Keratinocyte (primary cell): ENCODE measurements around the gene PRKAR1B. TPM values are rescaled to one million over a fixed set of nuclear protein-coding genes. Genes with fewer than 3 reads are reported as not detected.

Experiments used
- DNase-seq: peaks from one replicate; pipeline ENCODE4 v3.0.0-alpha.2; 2011; ENCODE audit warnings: low read depth, missing footprints, low spot score
- FAIRE-seq: peaks from 2 replicates; lab custom pipeline; 2011; peaks lifted over from hg19 to GRCh38; lab: Jason Lieb, UNC
- H2AFZ ChIP-seq: 2 replicates; pipeline ENCODE4 v1.6.0; 2012; ENCODE audit warnings: low read length, control low read depth, inconsistent platforms; ENCODE audit not compliant: control insufficient read depth
- H3K27ac ChIP-seq: 2 replicates; pipeline ENCODE4 v1.5.1; 2011; ENCODE audit warnings: low read length; ENCODE audit not compliant: control insufficient read depth, insufficient read depth
- H3K27me3 ChIP-seq: 3 replicates; pipeline ENCODE4 v1.6.0; 2011; ENCODE audit warnings: low read length; ENCODE audit not compliant: control insufficient read depth, insufficient read depth; ENCODE audit errors: extremely low read depth
- H3K36me3 ChIP-seq, 2 experiments: 2 replicates in 1 of 2; 3 replicates in 1 of 2; pipeline ENCODE4 v1.5.1; 2011; ENCODE audit warnings: low read length in 2 of 2, mild to moderate bottlenecking in 1 of 2; ENCODE audit not compliant: control insufficient read depth in 2 of 2, insufficient read depth in 2 of 2; ENCODE audit errors: extremely low read depth in 1 of 2
- H3K4me1 ChIP-seq: 3 replicates; pipeline ENCODE4 v1.5.1; 2011; ENCODE audit warnings: low read length; ENCODE audit not compliant: control insufficient read depth, insufficient read depth; ENCODE audit errors: extremely low read depth
- H3K4me2 ChIP-seq: 3 replicates; pipeline ENCODE4 v1.6.0; 2011; ENCODE audit warnings: low read depth, low read length; ENCODE audit not compliant: control insufficient read depth, insufficient read depth; ENCODE audit errors: extremely low read depth
- H3K4me3 ChIP-seq, 3 experiments: fragments of 200-600 bp in 1 of 3; sonication (generic) in 1 of 3; 2 replicates in 2 of 3; 3 replicates in 1 of 3; pipeline ENCODE4 v1.5.1; 2011 to 2016; ENCODE audit warnings: low read length in 3 of 3, mild to moderate bottlenecking in 3 of 3, control low read depth in 2 of 3, inconsistent platforms in 1 of 3, low read depth in 1 of 3, mixed read lengths in 1 of 3, mixed run types in 1 of 3, moderate library complexity in 1 of 3; ENCODE audit not compliant: control insufficient read depth in 2 of 3, insufficient read depth in 2 of 3; ENCODE audit errors: extremely low read depth in 1 of 3
- H3K79me2 ChIP-seq: 2 replicates; pipeline ENCODE4 v1.6.0; 2012; ENCODE audit warnings: low read length; ENCODE audit not compliant: control insufficient read depth, insufficient read depth
- H3K9ac ChIP-seq: 3 replicates; pipeline ENCODE4 v1.6.0; 2011; ENCODE audit warnings: low read length; ENCODE audit not compliant: control insufficient read depth, insufficient read depth; ENCODE audit errors: extremely low read depth
- H3K9me1 ChIP-seq: 3 replicates; pipeline ENCODE4 v1.6.0; 2011; ENCODE audit warnings: low read length; ENCODE audit not compliant: control insufficient read depth, insufficient read depth; ENCODE audit errors: extremely low read depth
- H3K9me3 ChIP-seq: 2 replicates; pipeline ENCODE4 v1.5.1; 2012; ENCODE audit warnings: low read depth, low read length; ENCODE audit not compliant: control insufficient read depth
- H4K20me1 ChIP-seq: 3 replicates; pipeline ENCODE4 v1.6.0; 2011; ENCODE audit warnings: low read length; ENCODE audit not compliant: control insufficient read depth, insufficient read depth; ENCODE audit errors: extremely low read depth
- EZH2 ChIP-seq: IDR thresholded peaks from one replicate; pipeline ENCODE4 v1.6.1; 2012; ENCODE audit warnings: inconsistent platforms, mild to moderate bottlenecking, low read length, moderate library complexity
- dilution Hi-C: fragments of 300-500 bp; cut with MboI; formaldehyde crosslinking; loops from one replicate; pipeline ENCODE4 v1.7.0; 2020; ENCODE audit warnings: low sequenced_read_pairs; ENCODE audit not compliant: extremely low pct_ligation_motif_present
- polyA plus RNA-seq, 5 experiments: library from polyadenylated mRNA; depleted of rRNA in 3 of 5; stranded (reverse) in 3 of 5; stranded (forward) in 1 of 5; unstranded in 1 of 5; fragments of >200 nt; gene quantifications; 1 replicate in 1 of 5; 2 replicates in 3 of 5; 3 replicates in 1 of 5; pipeline versions ENCODE4 v1.2.1 to v1.2.3, GENCODE V29; 2011 to 2012; ENCODE audit warnings: missing spikeins in 2 of 5, low read depth in 1 of 5, low replicate concordance in 1 of 5
- TF ChIP-seq, protein P1 (sequence below), 3 experiments: IDR thresholded peaks in 1 of 3; conservative IDR thresholded peaks in 1 of 3; optimal IDR thresholded peaks in 1 of 3; 2 replicates in 2 of 3; 3 replicates in 1 of 3; pipeline versions ENCODE3 to v1.5.1; 2011; ENCODE audit warnings: low read length in 3 of 3, mild to moderate bottlenecking in 3 of 3, moderate library complexity in 2 of 3, control low read depth in 1 of 3, inconsistent platforms in 1 of 3; ENCODE audit not compliant: insufficient read depth in 2 of 3; ENCODE audit errors: extremely low read depth in 1 of 3

PRKAR1B gene
- polyA plus RNA-seq, 1 donor (not counting 4 experiments of a cell fraction or from before 2014, with no cell fraction given): 10.8 TPM

DNA sequence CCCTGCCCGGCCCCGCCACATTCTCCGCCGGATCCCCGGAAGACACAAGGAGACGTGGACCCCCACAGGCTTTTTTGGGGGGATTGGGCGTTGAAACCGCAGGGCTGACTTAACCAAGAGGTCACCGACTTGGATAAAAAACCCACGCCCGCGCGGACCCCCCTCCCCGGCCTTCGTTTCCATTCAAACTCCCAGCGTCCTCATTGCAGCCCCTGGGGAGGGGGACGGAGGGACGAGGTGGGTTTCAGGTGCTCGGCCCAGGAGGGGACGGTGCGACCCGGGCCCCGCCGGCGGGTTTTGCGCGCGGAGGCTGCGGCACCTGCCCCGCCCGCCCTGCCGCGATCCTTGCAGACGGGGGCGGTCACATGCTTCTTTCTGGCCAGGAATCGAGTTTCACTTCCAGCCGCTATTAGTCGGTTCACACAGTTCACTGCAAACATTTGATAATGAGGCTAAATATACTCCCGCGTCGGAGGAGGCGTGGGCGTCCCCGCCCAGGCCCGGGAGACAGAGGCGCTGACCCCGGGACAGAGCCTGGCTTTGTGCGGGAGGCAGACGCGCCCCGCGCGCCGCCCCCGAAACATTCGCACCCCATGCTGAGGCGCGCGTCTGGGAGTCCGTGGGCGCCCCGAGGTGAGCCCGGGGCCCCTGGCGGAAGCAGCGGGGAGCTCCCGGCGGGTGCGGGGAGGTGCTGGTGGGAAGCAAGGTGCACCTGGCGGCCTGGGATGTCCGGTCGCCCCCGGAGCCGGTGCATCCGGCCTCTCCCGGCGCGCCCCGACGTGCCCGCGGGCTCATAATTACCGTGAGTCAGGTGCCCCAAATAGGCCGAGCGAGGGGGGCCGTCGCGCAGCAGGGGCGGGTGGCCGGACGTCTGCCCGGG lies 204.8 kb downstream of the PRKAR1B start:
- H3K36me3 ChIP-seq: no peaks in the 10 kb centered on the region
- H3K27ac ChIP-seq: no peak overlapping the region
- TF ChIP-seq EZH2: no peak
- TF ChIP-seq, protein P1, sequence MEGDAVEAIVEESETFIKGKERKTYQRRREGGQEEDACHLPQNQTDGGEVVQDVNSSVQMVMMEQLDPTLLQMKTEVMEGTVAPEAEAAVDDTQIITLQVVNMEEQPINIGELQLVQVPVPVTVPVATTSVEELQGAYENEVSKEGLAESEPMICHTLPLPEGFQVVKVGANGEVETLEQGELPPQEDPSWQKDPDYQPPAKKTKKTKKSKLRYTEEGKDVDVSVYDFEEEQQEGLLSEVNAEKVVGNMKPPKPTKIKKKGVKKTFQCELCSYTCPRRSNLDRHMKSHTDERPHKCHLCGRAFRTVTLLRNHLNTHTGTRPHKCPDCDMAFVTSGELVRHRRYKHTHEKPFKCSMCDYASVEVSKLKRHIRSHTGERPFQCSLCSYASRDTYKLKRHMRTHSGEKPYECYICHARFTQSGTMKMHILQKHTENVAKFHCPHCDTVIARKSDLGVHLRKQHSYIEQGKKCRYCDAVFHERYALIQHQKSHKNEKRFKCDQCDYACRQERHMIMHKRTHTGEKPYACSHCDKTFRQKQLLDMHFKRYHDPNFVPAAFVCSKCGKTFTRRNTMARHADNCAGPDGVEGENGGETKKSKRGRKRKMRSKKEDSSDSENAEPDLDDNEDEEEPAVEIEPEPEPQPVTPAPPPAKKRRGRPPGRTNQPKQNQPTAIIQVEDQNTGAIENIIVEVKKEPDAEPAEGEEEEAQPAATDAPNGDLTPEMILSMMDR (optimal IDR thresholded peaks at IDR 0.05 in 1 of 3, IDR thresholded peaks at IDR 0.05 in 1 of 3, conservative IDR thresholded peaks at IDR 0.05 in 1 of 3; ENCODE audit: extremely low read depth in 1 of 3, insufficient read depth in 2 of 3, low read length in 3 of 3): no peak
- H3K79me2 ChIP-seq: peaks cover 15% of the 10 kb centered on the region
- peaks cover 27% of the 10 kb centered on the region for H3K4me1 ChIP-seq
- peak overlapping the region; percentile 79 for H3K4me2 ChIP-seq
- no peaks in the 10 kb centered on the region for H3K9me3 ChIP-seq
- no peak overlapping the region for H2AFZ ChIP-seq
- no peak overlapping the region for H3K9ac ChIP-seq
- dilution Hi-C loops: no loop called here
- FAIRE-seq (no peak), DNase-seq (no peak)
- H3K9me1 ChIP-seq: no peaks in the 10 kb centered on the region
- H3K4me3 ChIP-seq: peak overlapping the region; percentile 15 to 57 (median 56)
- H3K27me3 ChIP-seq: peaks cover 30% of the 10 kb centered on the region
- H4K20me1 ChIP-seq: no peaks in the 10 kb centered on the region

GRCh38 chr7:521221-522070 lies 205.6 kb downstream of the PRKAR1B start:
- FAIRE-seq (no peak), DNase-seq (no peak)
- Histone ChIP-seq H3K4me1 (peaks cover 24% of the 10 kb centered on the region), H3K79me2 (peaks cover 23% of the 10 kb centered on the region), H3K27me3 (peaks cover 30% of the 10 kb centered on the region), H3K9me1 (no peaks in the 10 kb centered on the region), H3K27ac (no peak overlapping the region), H3K9ac (no peak overlapping the region), H2AFZ (no peak overlapping the region), H3K9me3 (no peaks in the 10 kb centered on the region), H3K4me3 (peak overlapping the region; percentile 15 to 57 (median 56)), H3K4me2 (peak overlapping the region; percentile 79), H4K20me1 (no peaks in the 10 kb centered on the region), H3K36me3 (no peaks in the 10 kb centered on the region)
- TF ChIP-seq, protein P1 (optimal IDR thresholded peaks at IDR 0.05 in 1 of 3, IDR thresholded peaks at IDR 0.05 in 1 of 3, conservative IDR thresholded peaks at IDR 0.05 in 1 of 3; ENCODE audit: extremely low read depth in 1 of 3, insufficient read depth in 2 of 3, low read length in 3 of 3): no peak
- TF ChIP-seq EZH2: no peak
- dilution Hi-C loops: no loop called here
